Measurements from ENCODE around the gene NSD2.

Gene NSD2

DNA sequence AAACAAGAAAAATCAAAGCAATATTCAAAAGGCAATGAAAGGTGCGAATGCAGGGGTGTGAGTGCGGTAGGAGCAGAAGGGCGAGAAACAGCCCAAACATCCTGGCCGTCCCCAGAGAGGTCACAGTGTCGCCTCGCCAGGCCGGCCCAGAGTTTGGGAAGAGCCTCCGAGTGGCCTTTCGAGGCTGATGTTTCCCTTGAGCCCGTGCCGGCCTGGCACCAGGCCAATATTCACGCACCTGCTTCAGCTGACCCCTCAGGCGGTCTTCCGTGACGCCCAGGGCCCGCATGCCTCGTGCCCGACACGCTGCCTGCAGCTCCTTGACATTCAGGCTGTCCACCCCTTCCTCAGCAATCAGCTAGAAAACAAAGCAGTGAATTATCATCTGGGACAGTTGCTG is 45.9 kb upstream of the NSD2 start:
- no peak overlapping the region for H3K4me3 Mint-ChIP-seq
- H3K36me3 Mint-ChIP-seq (ENCODE audit: low read depth) = peaks cover 52% of the 10 kb centered on the region
- TF ChIP-seq, protein P1, sequence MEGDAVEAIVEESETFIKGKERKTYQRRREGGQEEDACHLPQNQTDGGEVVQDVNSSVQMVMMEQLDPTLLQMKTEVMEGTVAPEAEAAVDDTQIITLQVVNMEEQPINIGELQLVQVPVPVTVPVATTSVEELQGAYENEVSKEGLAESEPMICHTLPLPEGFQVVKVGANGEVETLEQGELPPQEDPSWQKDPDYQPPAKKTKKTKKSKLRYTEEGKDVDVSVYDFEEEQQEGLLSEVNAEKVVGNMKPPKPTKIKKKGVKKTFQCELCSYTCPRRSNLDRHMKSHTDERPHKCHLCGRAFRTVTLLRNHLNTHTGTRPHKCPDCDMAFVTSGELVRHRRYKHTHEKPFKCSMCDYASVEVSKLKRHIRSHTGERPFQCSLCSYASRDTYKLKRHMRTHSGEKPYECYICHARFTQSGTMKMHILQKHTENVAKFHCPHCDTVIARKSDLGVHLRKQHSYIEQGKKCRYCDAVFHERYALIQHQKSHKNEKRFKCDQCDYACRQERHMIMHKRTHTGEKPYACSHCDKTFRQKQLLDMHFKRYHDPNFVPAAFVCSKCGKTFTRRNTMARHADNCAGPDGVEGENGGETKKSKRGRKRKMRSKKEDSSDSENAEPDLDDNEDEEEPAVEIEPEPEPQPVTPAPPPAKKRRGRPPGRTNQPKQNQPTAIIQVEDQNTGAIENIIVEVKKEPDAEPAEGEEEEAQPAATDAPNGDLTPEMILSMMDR (IDR thresholded peaks at IDR 0.05; ENCODE audit: unreplicated experiment in 3 of 3) = no peak
- H3K9me3 Mint-ChIP-seq = peaks cover 10% of the 10 kb centered on the region
- no peak overlapping the region for H3K27ac Mint-ChIP-seq
- H3K27me3 Mint-ChIP-seq (ENCODE audit: low read depth) = peaks cover 1% of the 10 kb centered on the region
- no peaks in the 10 kb centered on the region for H3K4me1 Mint-ChIP-seq

DNA sequence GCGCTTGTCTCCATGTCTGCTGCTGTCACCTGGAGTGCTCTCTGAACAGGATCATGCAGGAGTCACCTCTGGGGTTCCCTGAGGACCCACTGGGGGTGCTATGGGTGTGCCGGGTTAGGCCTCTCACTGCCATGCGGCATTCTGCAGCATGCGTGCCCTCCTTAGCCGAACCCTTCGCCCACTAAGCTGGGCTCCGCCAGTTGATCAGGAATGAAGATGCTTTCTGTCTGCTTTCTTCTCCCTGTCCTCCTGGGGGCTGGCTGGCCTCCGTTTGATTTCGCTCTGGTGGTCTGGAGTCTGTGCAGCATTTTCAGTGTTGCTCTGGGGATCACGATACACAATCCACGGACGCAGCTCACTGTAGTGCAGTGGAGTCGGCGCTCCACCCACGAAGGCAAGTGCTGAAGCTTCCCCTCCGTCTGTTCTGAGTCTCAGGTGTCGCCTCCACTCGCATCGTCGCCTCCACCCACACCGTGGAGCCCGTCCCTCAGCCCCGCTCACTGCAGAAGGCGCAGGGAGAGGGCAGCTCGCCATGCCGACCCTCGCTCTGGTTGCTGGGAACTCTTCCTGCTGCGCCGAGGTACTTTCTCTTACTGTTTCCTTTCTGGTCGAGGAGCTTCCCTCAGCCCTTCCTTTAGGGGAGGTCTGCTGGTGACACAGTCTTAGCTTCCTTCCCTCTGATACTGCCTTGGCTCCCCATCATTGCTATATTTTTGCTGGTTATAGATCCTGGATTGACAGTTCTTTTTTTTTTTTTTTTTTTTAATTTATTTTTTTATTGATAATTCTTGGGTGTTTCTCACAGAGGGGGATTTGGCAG is 44.5 kb upstream of the NSD2 start:
- Mint-ChIP-seq H3K27ac (no peak overlapping the region), H3K4me1 (no peaks in the 10 kb centered on the region), H3K36me3 (ENCODE audit: low read depth) (peaks cover 64% of the 10 kb centered on the region), H3K27me3 (ENCODE audit: low read depth) (no peaks in the 10 kb centered on the region), H3K4me3 (no peak overlapping the region), H3K9me3 (peaks cover 10% of the 10 kb centered on the region)
- TF ChIP-seq, protein P1 (IDR thresholded peaks at IDR 0.05; ENCODE audit: unreplicated experiment in 3 of 3) = no peak

DNA sequence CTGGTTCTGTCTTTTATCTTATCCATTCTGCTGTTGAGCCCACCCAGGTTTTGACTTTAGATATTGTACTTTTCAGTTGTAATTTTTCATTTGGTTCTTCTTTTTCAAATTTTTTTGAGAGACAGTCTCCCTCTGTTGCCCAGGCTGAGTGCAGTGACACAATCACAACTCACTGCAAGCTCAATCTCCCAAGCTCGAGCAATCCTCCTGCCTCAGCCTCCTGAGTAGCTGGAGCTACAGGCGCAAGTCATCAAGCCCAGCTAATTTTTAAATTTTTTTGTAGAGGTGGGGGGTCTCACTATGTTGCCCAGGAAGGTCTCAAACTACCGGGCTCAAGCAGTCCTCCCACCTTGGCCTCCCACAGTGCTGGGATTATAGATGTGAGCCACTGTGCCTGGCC is 41.0 kb upstream of the NSD2 start:
- H3K36me3 Mint-ChIP-seq (ENCODE audit: low read depth) = peaks cover 58% of the 10 kb centered on the region
- H3K4me1 Mint-ChIP-seq = no peaks in the 10 kb centered on the region
- H3K27me3 Mint-ChIP-seq (ENCODE audit: low read depth) = no peaks in the 10 kb centered on the region
- TF ChIP-seq, protein P1 (IDR thresholded peaks at IDR 0.05; ENCODE audit: unreplicated experiment in 3 of 3) = no peak
- H3K27ac Mint-ChIP-seq = no peak overlapping the region
- no peak overlapping the region for H3K4me3 Mint-ChIP-seq
- peaks cover 10% of the 10 kb centered on the region for H3K9me3 Mint-ChIP-seq

DNA sequence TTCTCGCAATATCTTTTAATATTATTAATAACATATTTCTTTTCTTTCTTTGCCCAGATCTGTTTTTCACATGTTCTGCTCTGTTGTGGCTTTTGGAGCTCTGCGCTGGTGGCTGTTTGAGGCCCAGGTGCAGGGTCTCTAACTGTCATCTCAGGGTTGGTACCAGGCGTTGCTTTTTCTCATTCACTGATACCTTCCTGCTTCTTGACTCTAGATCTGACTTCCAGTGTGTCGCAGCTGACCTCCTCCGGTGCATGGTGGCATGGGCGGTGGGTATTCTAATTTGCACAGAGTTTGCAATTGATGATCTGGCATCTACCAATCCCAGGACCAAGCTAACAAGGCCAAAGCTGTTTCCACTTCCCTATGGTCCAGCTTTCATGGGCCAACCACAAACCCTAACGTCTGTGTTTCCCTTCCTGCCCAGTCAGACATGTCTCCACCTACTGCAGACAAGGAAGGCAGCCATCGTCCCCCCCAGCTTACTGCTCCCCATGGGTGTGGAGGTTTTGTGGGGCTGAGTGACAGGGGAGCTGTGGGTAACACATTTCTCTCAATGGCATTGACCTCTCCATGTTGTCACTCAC is 40.5 kb upstream of the NSD2 start:
- H3K27me3 Mint-ChIP-seq (ENCODE audit: low read depth) = no peaks in the 10 kb centered on the region
- H3K27ac Mint-ChIP-seq = no peak overlapping the region
- no peaks in the 10 kb centered on the region for H3K4me1 Mint-ChIP-seq
- no peak overlapping the region for H3K4me3 Mint-ChIP-seq
- H3K9me3 Mint-ChIP-seq = peaks cover 10% of the 10 kb centered on the region
- H3K36me3 Mint-ChIP-seq (ENCODE audit: low read depth) = peaks cover 54% of the 10 kb centered on the region
- TF ChIP-seq, protein P1 (IDR thresholded peaks at IDR 0.05; ENCODE audit: unreplicated experiment in 3 of 3) = no peak

DNA sequence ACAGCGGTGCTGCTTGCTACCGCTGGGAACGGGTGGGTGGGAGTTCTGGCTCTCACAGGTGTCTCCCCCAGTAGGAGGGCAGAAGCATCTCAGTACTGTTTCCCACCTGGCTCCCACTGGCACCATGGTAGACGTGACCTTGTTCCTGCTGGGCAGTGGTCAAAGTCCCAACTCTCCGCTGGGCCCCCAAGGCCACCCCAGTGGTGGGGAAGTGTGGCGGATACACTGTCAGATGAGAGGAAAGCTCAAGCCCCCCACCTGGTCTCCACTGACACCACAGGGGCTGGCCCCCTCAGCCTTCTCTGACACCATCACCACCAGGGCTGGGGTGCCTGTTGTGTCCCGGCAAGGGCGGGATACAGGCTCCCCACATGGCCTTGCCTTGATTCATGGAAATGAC is 39.9 kb upstream of the NSD2 start:
- peaks cover 48% of the 10 kb centered on the region for H3K36me3 Mint-ChIP-seq (ENCODE audit: low read depth)
- H3K27ac Mint-ChIP-seq = no peak overlapping the region
- peaks cover 10% of the 10 kb centered on the region for H3K9me3 Mint-ChIP-seq
- H3K27me3 Mint-ChIP-seq (ENCODE audit: low read depth) = no peaks in the 10 kb centered on the region
- no peak overlapping the region for H3K4me3 Mint-ChIP-seq
- TF ChIP-seq, protein P1 (IDR thresholded peaks at IDR 0.05; ENCODE audit: unreplicated experiment in 3 of 3) = no peak
- no peaks in the 10 kb centered on the region for H3K4me1 Mint-ChIP-seq

DNA sequence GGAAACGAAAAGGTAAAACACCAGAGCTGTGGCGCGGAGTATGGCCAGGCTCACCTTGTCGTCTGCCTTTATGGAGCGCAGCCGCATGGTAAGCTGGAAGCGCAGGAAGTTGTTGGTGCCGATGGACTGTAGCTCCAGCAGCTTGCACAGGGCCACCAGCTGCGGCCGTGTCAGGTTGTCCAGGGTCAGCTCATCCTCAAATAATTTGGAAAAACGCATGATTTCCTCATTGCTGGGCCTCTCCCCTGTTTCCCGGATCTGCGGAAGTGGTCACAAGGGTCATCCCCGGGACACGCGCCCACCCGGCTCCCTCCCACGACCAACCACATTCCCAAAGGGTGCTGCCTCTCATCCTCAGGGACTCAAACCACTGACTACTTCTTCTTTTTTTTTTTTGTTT is 38.5 kb upstream of the NSD2 start:
- Mint-ChIP-seq H3K4me3 (no peak overlapping the region), H3K4me1 (no peaks in the 10 kb centered on the region)
- TF ChIP-seq, protein P1 (IDR thresholded peaks at IDR 0.05; ENCODE audit: unreplicated experiment in 3 of 3) = no peak

More for the DNA sequence above, 38.5 kb upstream of the NSD2 start:
- no peak overlapping the region for H3K27ac Mint-ChIP-seq
- H3K9me3 Mint-ChIP-seq = peaks cover 10% of the 10 kb centered on the region
- H3K36me3 Mint-ChIP-seq (ENCODE audit: low read depth) = peaks cover 44% of the 10 kb centered on the region
- no peaks in the 10 kb centered on the region for H3K27me3 Mint-ChIP-seq (ENCODE audit: low read depth)
